ENCODE measurements around the gene EEF1G. TPM values are rescaled to one million over a fixed set of nuclear protein-coding genes. Genes with fewer than 3 reads are reported as not detected.
"Not testable (repeated sequence)": the region's sequence is repeated elsewhere in the genome, so short reads cannot be mapped to it uniquely, and the experiment has no call there.

The EEF1G gene, protein sequence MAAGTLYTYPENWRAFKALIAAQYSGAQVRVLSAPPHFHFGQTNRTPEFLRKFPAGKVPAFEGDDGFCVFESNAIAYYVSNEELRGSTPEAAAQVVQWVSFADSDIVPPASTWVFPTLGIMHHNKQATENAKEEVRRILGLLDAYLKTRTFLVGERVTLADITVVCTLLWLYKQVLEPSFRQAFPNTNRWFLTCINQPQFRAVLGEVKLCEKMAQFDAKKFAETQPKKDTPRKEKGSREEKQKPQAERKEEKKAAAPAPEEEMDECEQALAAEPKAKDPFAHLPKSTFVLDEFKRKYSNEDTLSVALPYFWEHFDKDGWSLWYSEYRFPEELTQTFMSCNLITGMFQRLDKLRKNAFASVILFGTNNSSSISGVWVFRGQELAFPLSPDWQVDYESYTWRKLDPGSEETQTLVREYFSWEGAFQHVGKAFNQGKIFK
- 1,326 and 1,342 TPM in 2 replicates for total RNA-seq

DNA sequence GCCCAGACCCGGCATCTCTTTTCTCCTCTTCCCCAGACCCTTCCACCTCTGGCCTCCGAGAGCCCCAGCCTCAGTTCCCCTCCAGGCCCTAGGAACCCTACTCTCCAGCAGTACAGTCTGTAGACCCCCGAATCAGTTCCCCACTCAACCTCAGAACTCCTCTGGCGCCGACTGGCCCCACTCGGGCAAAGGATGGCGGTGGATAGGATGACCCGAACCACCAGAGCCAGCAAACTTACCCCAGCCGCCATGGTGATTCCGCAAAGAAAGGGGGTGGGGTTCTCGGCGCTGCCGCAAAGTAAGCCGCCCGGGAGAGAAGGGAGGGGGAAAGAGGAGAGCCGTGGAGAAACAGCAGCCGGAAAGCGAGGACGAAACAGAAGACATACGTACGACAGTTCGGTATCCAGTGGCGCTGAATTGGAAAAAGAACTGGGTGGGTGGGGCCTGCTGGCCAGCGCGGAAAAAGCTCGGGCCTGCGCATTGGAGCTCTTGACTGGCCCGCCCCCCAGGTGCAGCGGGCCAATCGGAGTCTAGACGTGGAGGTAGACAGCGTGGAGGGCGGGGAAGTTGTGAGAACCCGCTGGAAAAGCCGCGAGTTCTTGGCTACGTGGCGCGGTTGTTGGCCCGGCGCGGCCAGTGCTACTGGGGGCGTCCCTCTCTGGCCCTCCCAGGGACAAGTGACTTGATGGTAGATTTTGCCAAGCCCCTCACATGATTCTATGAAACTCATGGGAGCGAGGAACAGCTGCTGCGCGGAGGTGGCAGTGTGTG is at the start of gene EEF1G:
Gene EEF1G (minus strand): TSS at position 300 of the 771 bp plus-strand sequence. CDS start 49 bp downstream, at position 251.
- intact Hi-C loops (cut with micrococcal nuclease): loop anchor here (1.0 to 5.0 kb wide), 4 partner anchors 17 to 269 kb away; partner anchors contain the start of genes AHNAK and TUT1

DNA sequence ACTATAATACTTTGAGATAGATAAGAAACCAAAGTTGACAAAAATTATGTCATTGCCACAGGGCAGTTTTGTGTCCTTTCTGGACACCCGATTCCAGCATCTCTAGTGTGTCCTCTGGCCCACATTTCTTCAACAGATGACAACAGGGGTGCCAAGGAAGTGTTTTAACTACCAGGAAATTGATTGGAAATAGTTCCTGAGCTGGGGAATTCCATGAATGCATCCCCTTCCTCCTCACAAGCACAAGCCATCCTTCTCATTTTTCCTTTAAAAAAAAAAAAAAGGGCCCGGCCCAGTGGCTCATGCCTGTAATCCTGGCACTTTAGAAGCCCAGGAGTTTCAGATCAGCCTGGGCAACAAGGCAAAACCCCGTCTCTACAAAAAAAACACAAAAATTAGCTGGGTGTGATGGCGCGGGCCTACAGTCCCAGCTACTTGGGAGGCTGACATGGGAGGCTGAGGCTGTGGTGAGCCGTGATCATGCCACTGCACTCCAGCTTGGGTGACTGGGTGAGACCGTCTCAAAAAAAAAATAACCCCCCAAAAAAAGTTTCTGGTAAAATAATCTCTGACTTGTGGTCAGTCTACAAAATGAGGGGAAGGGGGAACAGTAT is 48.9 kb upstream of the EEF1G start:
- intact Hi-C loops (cut with micrococcal nuclease): loop anchor here (1.0 to 2.0 kb wide), 3 partner anchors 23 to 42 kb away; partner anchors contain the start of genes C11orf98, CSKMT and GANAB

DNA sequence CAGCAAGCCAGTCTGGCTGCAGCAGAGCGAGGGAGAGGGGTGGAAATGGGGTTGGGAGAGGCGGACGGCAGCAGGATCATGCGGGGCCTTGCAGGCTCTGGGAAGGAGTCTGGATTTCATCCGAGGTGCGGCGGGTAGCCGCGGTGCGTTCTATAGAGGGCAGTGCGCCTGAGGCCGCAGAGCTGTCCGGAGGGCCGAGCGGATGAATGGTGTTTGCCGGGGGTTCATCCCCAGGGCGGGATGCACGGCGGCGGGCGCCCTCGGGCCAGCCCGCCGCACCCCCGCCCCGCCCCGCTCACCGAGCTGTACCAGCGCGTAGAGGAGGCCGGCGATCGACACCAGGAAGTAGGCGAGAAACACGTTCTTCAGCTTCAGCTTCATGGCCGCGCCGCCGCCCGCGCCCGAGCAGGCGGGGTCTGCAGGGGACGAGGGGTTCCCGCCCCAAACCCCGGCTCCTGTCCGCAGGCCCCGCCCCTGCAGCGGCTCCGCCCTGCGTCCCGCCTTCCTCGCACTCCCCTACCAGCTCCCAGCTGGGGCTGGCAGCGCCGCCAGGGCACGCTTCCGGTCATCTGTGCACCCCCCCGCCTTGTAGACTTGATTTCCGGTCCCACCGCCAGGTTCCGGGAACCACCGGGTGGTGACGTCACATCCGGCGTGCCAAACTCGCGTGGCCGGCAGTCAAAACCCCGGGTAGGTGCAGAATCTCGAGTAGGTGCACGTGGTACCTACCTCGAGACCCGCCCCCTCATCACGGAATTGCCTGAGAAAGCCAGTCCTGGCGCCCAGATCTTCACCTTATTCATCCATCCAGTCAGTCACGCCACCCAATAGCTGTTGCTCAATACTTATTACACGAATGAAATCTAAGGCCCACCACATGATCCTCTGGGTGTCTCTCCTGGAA is 48.1 kb upstream of the EEF1G start, which contains the start of gene B3GAT3:
Gene B3GAT3 (minus strand): TSS at position 420 of the 904 bp plus-strand sequence. CDS start 39 bp downstream, at position 381.
- intact Hi-C loops (cut with micrococcal nuclease): loop anchor here (1.0 to 2.0 kb wide), 4 partner anchors 23 to 43 kb away; partner anchors contain the start of genes C11orf98, CSKMT, GANAB and TUT1

DNA sequence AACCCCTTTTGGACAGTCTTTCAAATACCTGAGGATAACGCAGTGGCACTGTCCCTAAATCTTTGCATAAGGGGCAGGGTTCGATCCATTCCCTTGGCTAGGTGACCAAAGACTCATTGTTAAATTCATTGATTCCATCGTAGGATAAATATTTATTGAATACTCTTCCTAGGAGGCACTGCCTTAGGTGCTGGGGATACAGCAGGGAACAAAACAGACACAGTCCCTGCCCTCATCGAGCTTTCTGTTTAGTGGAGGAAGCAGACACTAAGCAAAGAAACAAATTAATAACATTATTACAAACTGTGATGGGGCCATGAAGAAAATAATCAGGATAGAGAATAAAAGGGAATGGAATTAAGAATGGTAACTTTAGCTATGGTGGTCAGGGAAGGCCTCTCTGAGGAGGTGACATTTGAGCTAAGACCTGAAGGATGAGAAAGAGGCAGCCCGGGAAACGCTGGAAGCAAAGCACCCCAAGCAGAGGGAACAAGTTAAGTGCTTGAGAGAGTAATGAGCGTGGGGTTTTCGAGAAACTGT is 47.4 kb upstream of the EEF1G start:
- intact Hi-C loops (cut with micrococcal nuclease): loop anchor here (2.0 kb wide), 1 partner anchor 30 kb away; the partner anchor contains the start of gene TUT1

DNA sequence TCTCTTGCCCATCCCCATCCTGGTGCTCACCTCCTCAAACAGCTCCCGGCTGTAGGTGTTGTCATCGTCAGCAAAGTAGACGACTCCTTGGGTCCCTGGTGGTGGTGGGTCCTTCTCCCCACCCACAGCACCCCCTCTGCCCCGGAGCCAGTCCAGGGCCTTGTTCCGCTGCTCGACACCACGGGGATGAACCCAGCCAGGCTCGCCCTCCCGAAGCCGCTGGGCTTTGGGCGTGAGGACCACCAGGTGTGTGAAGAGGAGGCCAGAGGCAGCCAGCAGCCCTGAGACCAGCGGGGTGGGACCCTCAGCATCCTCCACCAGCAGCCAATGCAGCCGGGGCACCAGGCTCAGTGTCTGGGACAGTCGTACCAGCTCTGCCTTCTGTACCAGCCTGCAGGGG is 43.3 kb upstream of the EEF1G start:
- intact Hi-C loops (cut with micrococcal nuclease): not testable (repeated sequence)

DNA sequence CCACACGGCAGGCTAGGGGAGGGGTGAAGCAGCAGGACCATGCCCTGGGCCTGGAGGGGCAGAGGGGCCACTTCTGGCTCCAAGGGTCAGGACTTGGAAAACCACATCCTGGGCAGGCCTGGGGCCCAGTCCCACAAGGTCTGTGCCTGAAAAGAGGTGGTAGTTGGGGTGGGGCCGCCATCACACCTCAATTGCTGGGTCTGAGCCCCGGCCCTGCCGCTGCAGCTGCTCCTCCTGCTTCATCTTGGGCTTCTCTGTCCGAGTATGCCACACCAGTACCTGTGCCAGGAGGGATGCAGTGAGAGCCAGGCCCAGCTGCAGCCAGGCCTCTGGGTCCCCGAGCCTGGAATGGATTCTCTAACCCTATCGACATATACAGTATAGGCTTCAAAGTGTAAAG is 41.8 kb upstream of the EEF1G start:
- intact Hi-C loops (cut with micrococcal nuclease): no loop called here

DNA sequence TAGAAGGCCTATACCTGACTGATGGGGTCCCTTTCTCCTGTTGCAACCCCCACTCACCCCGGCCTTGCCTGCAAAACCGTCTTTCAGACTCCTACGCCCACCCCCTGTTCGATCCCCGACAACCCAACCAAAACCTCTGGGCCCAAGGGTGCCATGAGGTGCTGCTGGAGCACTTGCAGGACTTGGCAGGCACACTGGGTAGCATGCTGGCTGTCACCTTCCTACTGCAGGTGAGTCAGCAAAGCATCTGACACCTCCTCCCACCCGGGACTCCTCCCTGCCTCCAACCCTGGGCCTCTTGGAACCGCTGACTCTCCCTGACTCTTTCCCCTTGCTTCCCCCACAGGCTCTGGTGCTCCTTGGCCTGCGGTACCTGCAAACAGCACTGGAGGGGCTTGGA is 40.6 kb upstream of the EEF1G start:
- intact Hi-C loops (cut with micrococcal nuclease): loop anchor here (5.0 kb wide), 1 partner anchor 158 kb away; the partner anchor contains the start of gene TAF6L

DNA sequence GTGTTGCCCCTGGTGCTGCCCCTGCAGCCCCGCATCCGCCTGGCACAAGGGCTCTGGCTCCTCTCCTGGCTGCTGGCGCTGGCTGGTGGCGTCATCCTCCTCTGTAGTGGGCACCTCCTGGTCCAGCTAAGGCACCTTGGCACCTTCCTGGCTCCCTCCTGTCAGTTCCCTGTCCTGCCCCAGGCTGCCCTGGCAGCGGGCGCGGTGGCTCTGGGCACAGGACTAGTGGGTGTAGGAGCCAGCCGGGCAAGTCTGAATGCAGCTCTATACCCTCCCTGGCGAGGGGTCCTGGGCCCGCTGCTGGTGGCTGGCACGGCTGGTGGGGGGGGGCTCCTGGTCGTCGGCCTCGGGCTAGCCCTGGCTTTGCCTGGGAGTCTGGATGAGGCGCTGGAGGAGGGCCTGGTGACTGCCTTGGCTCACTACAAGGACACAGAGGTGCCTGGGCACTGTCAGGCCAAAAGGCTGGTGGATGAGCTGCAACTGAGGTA is 39.6 kb upstream of the EEF1G start:
- intact Hi-C loops (cut with micrococcal nuclease): loop anchor here (2.0 to 5.0 kb wide), 3 partner anchors 39 to 159 kb away; partner anchors contain the start of genes C11orf98, CSKMT, INTS5 and TAF6L

DNA sequence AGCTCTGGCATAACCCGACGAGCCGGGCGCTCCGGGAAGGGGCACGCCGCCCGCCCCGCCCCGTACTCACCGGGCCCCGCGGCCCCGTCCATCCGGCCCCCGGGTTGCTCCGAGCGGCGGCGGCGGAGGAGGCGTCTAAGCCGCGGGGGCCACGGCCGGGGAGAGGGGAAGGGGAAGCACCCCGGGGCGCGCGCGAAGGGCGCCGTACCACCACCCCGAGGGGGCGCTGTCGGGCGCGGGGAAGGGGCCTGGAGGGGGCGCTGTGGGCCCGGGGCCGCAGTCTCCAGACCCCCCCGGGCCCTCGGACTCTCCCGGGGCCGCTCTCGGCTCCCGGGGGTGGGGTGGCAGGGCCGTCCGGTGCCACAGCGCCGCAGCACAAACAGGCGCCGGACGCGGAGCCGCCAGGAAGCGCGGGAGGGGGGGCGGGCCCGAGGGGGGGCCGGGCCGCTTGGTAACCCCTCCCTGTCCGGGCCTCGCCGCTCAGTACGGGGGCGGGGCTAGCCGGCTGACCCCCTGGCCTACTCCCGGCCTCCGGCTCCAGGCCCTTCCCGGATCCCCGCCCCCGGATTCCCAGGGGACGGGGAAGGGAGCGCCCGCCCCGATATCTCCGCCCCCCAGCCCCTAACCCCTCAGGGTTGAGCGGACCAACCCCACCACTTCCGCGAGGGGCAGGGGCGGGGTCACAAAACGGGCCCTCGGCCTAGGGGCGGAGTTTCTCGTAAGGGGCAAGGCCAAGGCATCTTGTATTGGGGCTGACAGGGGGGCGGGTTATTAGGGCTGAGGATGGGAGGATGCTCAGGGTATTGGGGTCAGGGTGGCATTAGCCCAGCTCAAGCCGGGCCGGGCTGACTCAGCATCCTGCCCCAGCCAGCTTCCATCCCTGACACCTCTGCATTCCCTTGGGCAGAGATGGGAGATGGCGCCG is 38.9 kb upstream of the EEF1G start, which contains the start of the genes EML3 and ROM1:
Gene EML3 (minus strand): TSS at position 410 of the 925 bp plus-strand sequence. CDS start 318 bp downstream, at position 92.
Gene ROM1 (plus strand): TSS at position 892 of the 925 bp plus-strand sequence. CDS start 25 bp downstream, at position 917.
- intact Hi-C loops (cut with micrococcal nuclease): loop anchor here (1.0 to 5.0 kb wide), 5 partner anchors 10 to 160 kb away; partner anchors contain the start of genes C11orf98, CSKMT, INTS5 and TAF6L

DNA sequence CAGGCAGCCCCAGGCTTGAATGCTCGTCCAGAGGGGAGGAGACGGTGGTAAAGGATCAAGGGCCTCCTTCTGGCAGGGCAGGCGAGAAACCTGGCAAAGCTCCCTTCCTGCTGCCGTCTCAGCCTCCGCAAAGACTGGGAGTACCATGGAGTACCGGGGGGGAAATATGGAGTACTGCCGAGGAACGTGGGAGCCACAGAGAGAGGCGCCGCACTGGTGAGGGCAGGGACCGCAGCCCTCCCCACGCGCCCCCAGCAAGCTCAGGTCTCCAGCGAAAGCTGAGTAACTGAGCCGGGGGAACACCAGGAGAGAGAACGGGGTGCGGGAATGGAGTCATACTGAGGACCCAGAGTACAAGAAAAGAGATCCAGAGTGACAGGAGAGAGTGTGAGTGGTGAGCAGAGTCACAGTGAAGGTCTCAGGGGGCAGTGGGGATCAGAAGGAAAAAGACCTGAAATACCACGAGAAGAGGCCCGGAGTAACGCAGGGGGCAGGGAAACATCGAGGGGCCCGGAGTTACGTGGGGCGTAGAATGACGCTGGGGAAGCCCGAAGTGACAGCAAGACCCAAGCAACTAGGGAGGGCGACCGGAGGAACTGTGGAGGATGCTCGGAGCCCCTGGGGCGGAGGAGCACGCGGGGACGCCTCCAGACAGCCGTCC is 38.1 kb upstream of the EEF1G start:
- intact Hi-C loops (cut with micrococcal nuclease): loop anchor here (1.0 to 5.0 kb wide), 5 partner anchors 10 to 160 kb away; partner anchors contain the start of genes C11orf98, CSKMT, INTS5 and TAF6L

DNA sequence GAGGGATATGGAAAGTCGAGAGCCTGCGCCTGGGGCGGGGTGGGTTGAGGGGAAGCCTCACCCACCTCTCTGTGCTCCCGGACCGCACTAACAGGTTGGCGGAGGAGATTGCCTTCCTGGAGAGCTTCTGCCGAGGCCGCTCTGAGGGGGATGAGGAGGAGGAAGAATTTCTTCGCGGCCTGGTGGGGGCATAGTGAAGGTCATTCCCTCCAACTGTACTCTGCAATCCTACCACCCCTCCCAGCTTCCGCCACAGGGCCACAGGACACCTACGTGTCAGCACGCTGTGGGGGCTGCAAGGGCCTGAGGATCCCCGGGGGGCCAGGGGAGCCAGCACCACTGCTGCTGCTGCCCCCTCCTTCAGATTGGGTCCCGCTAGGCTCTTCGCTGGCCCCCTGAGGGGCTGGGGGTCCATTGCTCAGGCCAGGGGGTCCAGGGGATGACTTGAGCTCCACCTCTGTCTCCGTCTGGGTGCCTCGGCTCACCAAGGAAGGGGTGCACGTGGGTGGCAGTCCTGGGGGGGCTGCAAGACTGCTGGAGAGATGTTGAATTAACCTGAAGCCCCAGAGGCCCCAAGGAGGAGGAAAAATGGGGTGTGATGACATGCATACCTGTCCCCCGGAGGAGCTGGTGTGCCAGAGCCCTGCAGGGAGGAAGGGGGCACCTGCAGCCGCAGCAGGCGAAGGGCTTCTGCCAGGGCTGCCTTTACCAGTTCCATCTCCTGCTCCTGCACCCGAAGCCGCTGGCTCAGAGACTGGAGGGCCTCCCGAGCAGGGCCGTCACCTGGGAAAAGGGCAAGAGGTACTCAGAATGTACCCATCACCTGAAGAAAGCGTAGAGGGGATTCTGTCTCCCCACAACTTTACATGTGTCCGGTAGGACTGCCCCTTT is 37.4 kb upstream of the EEF1G start:
- intact Hi-C loops (cut with micrococcal nuclease): loop anchor here (5.0 kb wide), 1 partner anchor 161 kb away; the partner anchor contains the start of gene TAF6L

DNA sequence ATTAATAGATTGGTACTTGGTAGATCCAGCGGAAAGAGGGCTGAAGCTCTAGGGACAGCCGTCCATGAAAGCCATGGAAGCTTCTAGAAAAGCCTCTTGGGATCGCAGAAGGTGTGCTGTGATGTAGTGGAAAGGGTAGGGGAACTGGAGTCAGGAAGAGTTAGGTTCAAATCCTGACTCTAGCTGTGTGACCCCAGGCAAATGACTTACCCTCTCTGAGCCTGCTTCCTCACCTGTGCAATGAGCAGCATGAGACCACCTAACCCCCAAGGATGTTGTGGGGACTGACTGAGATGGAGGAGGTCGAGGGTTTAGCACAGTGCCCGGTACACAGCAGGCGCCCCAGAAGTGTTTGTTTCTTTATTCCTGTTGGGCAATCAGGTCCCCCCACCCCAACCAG is 36.7 kb upstream of the EEF1G start:
- intact Hi-C loops (cut with micrococcal nuclease): loop anchor here (5.0 kb wide), 1 partner anchor 162 kb away; the partner anchor contains the start of gene TAF6L

DNA sequence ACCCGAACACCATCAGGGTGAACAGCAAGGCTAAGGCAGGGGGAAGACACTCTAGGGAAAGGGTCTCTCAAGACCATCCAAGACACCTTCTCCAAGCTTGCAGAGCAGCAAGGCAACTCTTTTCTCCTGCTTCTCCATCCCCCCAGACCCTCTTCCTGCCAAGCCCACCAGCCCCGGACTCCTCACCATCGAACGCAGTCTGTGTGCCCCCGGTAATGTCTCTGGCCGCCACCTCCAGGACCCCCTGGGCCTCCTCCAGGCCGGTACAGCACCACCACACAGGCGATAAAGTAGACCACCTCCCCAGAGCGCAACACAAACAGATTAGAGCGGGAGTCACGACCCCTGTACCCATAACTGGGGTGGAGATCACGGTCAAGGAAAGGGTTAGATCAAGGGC is 35.1 kb upstream of the EEF1G start:
- intact Hi-C loops (cut with micrococcal nuclease): no loop called here

DNA sequence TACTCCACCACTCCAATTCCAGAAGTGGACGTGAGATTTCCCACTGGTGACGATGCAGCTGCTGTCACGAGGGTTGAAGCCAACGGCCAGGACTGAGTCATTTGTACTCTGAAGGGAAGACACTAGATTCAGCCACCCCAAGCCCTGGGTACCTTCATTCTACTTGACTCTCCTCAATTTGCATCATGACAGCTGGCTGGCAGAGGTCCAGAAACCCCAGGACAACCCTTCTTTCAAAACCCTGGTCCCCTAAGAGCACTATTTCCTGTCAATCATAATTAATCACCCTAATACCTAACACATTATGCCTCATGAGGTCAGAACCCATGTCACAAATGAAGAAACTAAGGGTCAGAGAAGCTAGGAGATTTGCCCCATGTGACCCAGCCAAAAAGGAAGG is 34.0 kb upstream of the EEF1G start:
- intact Hi-C loops (cut with micrococcal nuclease): no loop called here

DNA sequence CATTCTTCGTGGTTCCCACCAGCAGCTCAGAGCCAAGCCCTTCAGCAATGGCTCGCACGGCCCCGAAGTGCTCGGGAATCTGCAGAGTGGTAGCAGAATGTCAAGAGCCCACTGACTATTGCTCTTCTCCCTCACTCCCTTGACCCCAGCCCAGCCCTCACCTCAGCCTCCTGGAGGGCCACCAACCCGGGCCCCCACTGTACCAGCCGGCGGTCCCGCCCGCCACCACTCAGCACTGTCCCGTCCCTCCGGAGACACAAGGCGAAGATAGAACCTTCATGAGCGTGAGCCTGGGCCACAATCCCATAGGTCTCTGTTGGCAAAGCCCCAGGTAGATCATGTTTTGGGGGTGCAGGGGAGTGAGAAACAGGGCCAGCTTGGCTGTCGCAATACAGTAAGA is 32.2 kb upstream of the EEF1G start:
- intact Hi-C loops (cut with micrococcal nuclease): no loop called here

DNA sequence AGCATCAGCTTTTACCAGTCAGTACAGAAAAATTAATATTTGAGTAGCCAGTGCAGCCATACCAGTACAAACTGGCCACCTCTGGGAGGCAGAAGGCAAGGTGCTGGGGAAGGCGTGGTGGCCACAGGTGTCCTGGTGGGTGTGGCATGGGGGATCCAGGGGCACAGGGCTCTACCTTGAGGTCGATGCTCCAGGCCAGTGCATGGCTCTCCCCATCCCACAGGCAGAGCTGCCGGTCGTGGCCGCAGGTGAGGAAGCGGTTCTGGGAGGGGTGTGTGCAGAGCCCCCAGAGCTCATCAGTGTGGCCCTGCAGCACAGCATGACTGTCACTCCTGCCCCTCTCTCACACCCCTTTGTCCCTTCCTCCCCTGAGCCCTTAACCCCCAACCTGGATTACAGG is 31.8 kb upstream of the EEF1G start:
- intact Hi-C loops (cut with micrococcal nuclease): no loop called here

All from T-helper 2 cell treated with Interferon-gamma antibody and Interleukin-4, amounts not matched to agents 100 ng/mL and 5 ng/mL, for 36 hours (primary cell).